ENCODE data around the gene CTSH.
"Not testable (repeated sequence)": the region's sequence is repeated elsewhere in the genome, so short reads cannot be mapped to it uniquely, and the experiment has no call there.

Gene CTSH

DNA sequence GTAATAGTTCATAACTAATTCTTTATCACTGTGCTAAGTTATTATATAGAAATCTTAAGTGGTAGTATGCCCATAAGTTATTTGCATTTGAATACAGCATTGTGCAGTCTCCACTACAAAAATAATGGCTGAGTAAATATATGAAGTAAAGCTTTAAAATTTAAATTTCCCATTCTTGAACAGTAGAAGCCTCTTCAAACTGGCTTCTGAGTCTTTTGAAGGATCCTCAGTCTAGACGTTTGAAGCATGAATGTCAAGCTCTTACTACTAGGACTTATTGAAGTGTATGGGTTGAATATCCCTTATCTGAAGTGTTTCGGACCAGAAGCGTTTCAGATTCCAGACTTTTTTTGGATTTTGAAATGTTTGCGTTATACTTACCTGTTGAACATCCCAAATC is 55.8 kb downstream of the CTSH start:
- H3K9ac ChIP-seq (ENCODE audit: low read depth, low read length), result no peak overlapping the region
- H3K36me3 ChIP-seq (ENCODE audit: control insufficient read depth, insufficient read depth, low read length), result peaks cover 37% of the 10 kb centered on the region
- H3K4me3 ChIP-seq (ENCODE audit: low read depth, low read length), result no peak overlapping the region
- H3K9me3 ChIP-seq (ENCODE audit: control insufficient read depth, insufficient read depth, low read length), result no peaks in the 10 kb centered on the region
- no peaks in the 10 kb centered on the region for H3K27me3 ChIP-seq (ENCODE audit: control insufficient read depth, insufficient read depth, low read length)
- H3K4me1 ChIP-seq (ENCODE audit: control insufficient read depth, insufficient read depth, low read length), result no peaks in the 10 kb centered on the region

DNA sequence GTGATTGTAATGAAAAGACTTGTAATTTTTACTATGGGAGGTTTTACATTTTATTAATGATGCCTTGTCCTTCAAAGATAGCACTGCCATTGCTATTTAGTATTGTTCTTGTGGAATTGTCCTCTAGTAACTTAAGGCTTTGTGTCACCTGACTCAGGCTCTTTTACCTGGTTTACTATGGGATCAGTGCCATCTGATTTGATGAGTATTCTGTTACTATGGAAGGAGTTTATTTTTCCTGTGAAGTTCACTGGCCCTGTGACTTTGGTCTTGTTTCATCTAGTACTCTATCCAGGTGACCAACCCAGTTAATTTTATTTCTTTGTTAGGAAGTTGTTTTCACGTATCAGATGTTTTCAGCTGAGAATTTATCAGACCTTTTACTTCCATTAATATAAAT is 63.2 kb downstream of the CTSH start:
- no peaks in the 10 kb centered on the region for H3K9me3 ChIP-seq (ENCODE audit: control insufficient read depth, insufficient read depth, low read length)
- H3K36me3 ChIP-seq (ENCODE audit: control insufficient read depth, insufficient read depth, low read length), result peaks cover 18% of the 10 kb centered on the region
- peaks cover 19% of the 10 kb centered on the region for H3K4me1 ChIP-seq (ENCODE audit: control insufficient read depth, insufficient read depth, low read length)
- H3K9ac ChIP-seq (ENCODE audit: low read depth, low read length), result no peak overlapping the region
- H3K27me3 ChIP-seq (ENCODE audit: control insufficient read depth, insufficient read depth, low read length), result no peaks in the 10 kb centered on the region
- no peak overlapping the region for H3K4me3 ChIP-seq (ENCODE audit: low read depth, low read length)

- H3K4me1 ChIP-seq (ENCODE audit: control insufficient read depth, insufficient read depth, low read length), result peaks cover 19% of the 10 kb centered on the region
- peaks cover 13% of the 10 kb centered on the region for H3K36me3 ChIP-seq (ENCODE audit: control insufficient read depth, insufficient read depth, low read length)
- H3K9me3 ChIP-seq (ENCODE audit: control insufficient read depth, insufficient read depth, low read length), result no peaks in the 10 kb centered on the region
- no peaks in the 10 kb centered on the region for H3K27me3 ChIP-seq (ENCODE audit: control insufficient read depth, insufficient read depth, low read length)
- H3K4me3 ChIP-seq (ENCODE audit: low read depth, low read length), result no peak overlapping the region
- H3K9ac ChIP-seq (ENCODE audit: low read depth, low read length), result no peak overlapping the region
Measured at GRCh38 chr15:78880813-78881212, 64.0 kb downstream of the CTSH start.

DNA sequence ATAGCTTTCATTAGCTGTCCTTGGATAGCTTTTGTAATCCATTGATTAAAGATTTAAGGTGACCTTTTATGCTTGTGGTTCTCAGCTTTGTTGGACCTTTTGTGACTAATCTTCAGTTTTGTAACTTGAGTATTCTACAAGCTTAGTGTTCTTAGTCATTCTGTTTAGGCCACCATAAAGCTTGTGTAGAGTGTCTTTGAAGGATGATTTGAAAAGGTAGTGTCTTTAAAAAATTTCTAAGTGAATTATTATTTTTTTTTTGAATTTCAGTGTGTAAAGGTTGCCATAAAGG is 64.7 kb downstream of the CTSH start:
- no peak overlapping the region for H3K4me3 ChIP-seq (ENCODE audit: low read depth, low read length)
- H3K9me3 ChIP-seq (ENCODE audit: control insufficient read depth, insufficient read depth, low read length), result no peaks in the 10 kb centered on the region

GRCh38 chr15:78879517-78880241 is 65.2 kb downstream of the CTSH start:
- no peak overlapping the region for H3K9ac ChIP-seq (ENCODE audit: low read depth, low read length)
- peaks cover 22% of the 10 kb centered on the region for H3K4me1 ChIP-seq (ENCODE audit: control insufficient read depth, insufficient read depth, low read length)
- H3K27me3 ChIP-seq (ENCODE audit: control insufficient read depth, insufficient read depth, low read length), result no peaks in the 10 kb centered on the region
- no peak overlapping the region for H3K4me3 ChIP-seq (ENCODE audit: low read depth, low read length)
- H3K36me3 ChIP-seq (ENCODE audit: control insufficient read depth, insufficient read depth, low read length), result peaks cover 8% of the 10 kb centered on the region
- H3K9me3 ChIP-seq (ENCODE audit: control insufficient read depth, insufficient read depth, low read length), result no peaks in the 10 kb centered on the region

More for the DNA sequence above, 64.7 kb downstream of the CTSH start:
- Histone ChIP-seq H3K36me3 (ENCODE audit: control insufficient read depth, insufficient read depth, low read length) (peaks cover 9% of the 10 kb centered on the region), H3K9ac (ENCODE audit: low read depth, low read length) (no peak overlapping the region), H3K27me3 (ENCODE audit: control insufficient read depth, insufficient read depth, low read length) (no peaks in the 10 kb centered on the region), H3K4me1 (ENCODE audit: control insufficient read depth, insufficient read depth, low read length) (peaks cover 20% of the 10 kb centered on the region)

DNA sequence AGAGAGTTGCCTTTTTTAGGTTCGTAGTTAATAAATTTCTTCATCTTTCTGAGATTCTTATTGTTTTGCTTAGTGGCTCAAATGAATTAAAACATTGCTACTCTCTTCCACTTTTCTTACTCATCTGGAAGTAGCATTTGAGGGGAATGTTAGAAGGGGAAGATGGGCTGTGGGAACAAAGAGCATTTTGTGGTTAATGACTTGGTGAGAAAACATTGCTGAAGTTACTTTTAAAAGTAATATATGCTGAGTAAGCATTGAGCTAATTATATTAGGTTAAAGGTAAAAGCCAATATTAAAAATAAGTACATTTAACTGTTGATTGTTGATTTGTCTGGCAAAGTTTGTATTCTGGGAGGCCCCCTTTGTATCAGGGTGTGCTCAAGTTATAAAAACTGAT is 66.5 kb downstream of the CTSH start:
- Histone ChIP-seq H3K4me3 (ENCODE audit: low read depth, low read length) (peak overlapping the region; percentile 4), H3K27me3 (ENCODE audit: control insufficient read depth, insufficient read depth, low read length) (no peaks in the 10 kb centered on the region), H3K4me1 (ENCODE audit: control insufficient read depth, insufficient read depth, low read length) (peaks cover 22% of the 10 kb centered on the region), H3K9ac (ENCODE audit: low read depth, low read length) (no peak overlapping the region), H3K36me3 (ENCODE audit: control insufficient read depth, insufficient read depth, low read length) (peaks cover 8% of the 10 kb centered on the region), H3K9me3 (ENCODE audit: control insufficient read depth, insufficient read depth, low read length) (no peaks in the 10 kb centered on the region)

GRCh38 chr15:78876954-78877353 is 67.9 kb downstream of the CTSH start:
- not testable (repeated sequence) for H3K9ac ChIP-seq (ENCODE audit: low read depth, low read length); H3K27me3 ChIP-seq (ENCODE audit: control insufficient read depth, insufficient read depth, low read length); H3K9me3 ChIP-seq (ENCODE audit: control insufficient read depth, insufficient read depth, low read length); H3K36me3 ChIP-seq (ENCODE audit: control insufficient read depth, insufficient read depth, low read length)
- peak overlapping the region; percentile 39 for H3K4me3 ChIP-seq (ENCODE audit: low read depth, low read length)
- H3K4me1 ChIP-seq (ENCODE audit: control insufficient read depth, insufficient read depth, low read length), result peaks cover 22% of the 10 kb centered on the region

DNA sequence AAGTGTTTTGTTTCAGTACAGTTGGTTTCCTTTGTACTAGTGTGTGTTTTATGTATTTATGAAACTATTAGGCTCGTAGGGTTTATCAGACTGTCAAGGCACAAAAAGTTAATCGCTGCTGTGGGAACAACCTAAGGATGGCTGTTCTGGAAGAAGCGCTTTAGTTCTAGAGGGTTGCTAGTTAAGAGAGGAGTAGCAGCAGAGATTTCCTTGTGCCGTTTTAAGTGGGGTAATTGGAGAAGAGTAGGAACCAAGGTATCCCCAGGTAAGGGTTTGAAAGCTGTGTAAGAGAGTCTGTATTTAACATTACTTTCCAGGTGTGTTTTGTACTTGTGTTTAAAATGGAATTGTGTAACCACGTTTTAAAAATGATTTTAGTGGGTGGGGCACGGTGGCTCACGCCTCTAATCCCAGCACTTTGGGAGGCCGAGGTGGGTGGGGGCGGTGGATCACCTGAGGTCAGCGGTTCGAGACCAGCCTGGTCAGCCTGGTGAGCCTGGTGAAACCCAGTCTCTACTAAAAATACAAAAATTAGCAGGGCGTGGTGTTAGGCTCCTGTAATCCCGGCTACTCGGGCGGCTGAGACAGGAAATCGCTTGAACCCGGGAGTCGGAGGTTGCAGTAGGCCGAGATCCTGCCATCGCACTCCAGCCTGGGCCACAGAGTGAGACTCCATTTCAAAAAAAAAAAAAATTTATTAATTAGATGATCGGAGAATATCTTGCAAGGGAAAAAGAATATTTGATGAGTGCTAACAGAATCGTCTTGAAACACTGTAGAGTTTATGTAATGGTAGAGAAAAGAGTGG is 69.5 kb downstream of the CTSH start:
- peak overlapping the region; percentile 100 for H3K4me3 ChIP-seq (ENCODE audit: low read depth, low read length)
- H3K9me3 ChIP-seq (ENCODE audit: control insufficient read depth, insufficient read depth, low read length), result no peaks in the 10 kb centered on the region
- H3K4me1 ChIP-seq (ENCODE audit: control insufficient read depth, insufficient read depth, low read length), result peaks cover 24% of the 10 kb centered on the region
- H3K36me3 ChIP-seq (ENCODE audit: control insufficient read depth, insufficient read depth, low read length), result peaks cover 4% of the 10 kb centered on the region
- no peaks in the 10 kb centered on the region for H3K27me3 ChIP-seq (ENCODE audit: control insufficient read depth, insufficient read depth, low read length)
- peak overlapping the region; percentile 14 for H3K9ac ChIP-seq (ENCODE audit: low read depth, low read length)

DNA sequence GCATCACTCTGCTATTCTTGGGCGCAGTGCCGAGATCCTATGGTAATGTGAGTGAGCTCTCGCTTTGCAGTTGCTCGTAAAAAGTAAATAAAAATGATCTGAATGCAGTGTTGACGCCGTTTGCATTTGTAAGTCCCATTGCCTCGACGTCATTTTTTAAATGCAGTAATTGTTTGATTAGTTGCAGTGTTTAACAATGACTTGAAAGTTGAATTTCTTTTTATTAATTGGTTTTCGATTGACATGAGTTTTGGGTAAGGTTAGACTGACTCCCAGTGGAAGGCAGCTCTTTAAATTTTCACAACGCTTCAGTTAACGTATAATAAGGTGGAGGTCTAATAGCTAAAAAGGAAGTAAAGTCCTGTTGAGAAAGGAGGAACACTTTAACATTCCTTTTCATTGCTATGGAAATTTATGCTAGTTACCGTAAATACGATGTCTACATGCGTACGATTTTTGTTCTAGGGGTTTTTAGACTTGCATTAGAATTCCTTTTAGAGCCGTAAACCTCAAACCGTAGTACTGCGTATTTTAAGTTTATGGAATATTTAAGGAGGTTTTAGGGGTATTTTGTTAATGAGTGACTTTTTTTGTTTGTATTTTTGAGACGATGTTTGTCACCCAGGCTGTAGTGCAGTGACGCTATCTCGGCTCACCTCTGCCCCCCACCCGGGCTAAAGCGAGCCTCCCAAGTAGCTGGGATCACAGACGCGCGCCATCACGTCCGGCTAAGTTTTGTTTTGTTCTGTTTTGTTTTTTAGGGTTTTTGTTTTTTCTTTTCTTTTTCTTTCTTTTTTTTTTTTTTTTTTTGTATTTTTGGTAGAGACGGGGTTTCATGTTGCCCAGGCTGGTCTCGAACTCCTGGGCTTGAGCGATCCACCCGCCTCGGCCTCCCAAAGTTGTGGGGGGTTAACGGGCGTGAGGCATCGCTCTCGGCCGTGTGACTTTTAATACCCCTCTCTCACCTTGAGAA is 70.8 kb downstream of the CTSH start:
- Histone ChIP-seq H3K27me3 (ENCODE audit: control insufficient read depth, insufficient read depth, low read length) (no peaks in the 10 kb centered on the region), H3K4me1 (ENCODE audit: control insufficient read depth, insufficient read depth, low read length) (peaks cover 17% of the 10 kb centered on the region), H3K9me3 (ENCODE audit: control insufficient read depth, insufficient read depth, low read length) (no peaks in the 10 kb centered on the region), H3K36me3 (ENCODE audit: control insufficient read depth, insufficient read depth, low read length) (peaks cover 4% of the 10 kb centered on the region), H3K9ac (ENCODE audit: low read depth, low read length) (peak overlapping the region; percentile 100), H3K4me3 (ENCODE audit: low read depth, low read length) (peak overlapping the region; percentile 100)

DNA sequence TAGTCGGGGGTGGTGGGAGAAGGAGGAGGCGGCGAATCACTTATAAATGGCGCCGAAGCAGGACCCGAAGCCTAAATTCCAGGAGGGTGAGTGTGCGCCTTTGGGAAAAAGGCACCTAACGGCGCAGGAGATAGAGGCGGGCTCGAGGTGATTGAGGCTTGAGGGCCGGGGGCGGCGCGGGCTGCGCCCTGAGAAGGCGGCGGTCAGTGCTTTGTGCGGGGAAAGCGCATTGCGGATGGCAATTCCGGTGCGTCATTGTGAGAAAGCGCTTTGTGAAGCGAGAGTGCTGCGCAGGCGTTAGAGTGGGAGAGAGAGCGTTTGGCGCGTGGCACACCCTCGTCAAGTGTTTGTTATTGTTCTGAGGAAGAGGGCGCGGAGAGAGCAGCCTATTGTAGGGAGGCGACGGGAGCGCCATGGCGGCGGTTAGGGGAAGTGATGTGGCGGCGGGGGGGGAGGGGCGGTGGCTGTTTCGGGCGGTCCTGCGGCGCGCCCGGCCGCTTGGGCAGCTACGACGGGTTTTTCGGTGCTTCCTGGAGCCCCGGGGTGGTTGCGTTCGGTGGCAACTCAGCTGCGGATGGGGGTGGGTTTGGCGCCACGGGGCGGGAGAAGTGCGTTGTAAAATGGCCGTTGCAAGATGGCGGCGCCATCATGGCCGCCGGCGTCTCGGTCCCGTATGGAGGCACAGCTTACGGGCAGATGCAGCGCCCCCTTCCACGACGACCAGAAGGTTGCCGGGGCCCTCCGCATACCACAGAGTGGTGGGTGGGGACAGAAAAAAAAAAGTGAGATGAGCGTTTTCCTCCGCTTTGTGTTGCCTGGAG is 71.7 kb downstream of the CTSH start:
- H3K4me1 ChIP-seq (ENCODE audit: control insufficient read depth, insufficient read depth, low read length), result peaks cover 15% of the 10 kb centered on the region
- no peaks in the 10 kb centered on the region for H3K27me3 ChIP-seq (ENCODE audit: control insufficient read depth, insufficient read depth, low read length)
- H3K36me3 ChIP-seq (ENCODE audit: control insufficient read depth, insufficient read depth, low read length), result peaks cover 4% of the 10 kb centered on the region
- H3K9ac ChIP-seq (ENCODE audit: low read depth, low read length), result peak overlapping the region; percentile 100
- H3K9me3 ChIP-seq (ENCODE audit: control insufficient read depth, insufficient read depth, low read length), result no peaks in the 10 kb centered on the region
- peak overlapping the region; percentile 100 for H3K4me3 ChIP-seq (ENCODE audit: low read depth, low read length)
